Omental fat pad (tissue), 4 donors: ENCODE results near the gene MYOCOS. TPM values are rescaled to one million over a fixed set of nuclear protein-coding genes. Genes with fewer than 3 reads are reported as not detected.
A peak's percentile ranks its signal among the peaks of the same experiment; 100 is the strongest.
"Not testable (repeated sequence)": the region's sequence is repeated elsewhere in the genome, so short reads cannot be mapped to it uniquely, and the experiment has no call there.

Experiments used
- ATAC-seq: fragments of 150-250 bp; one replicate; pipeline ENCODE4 v1.9.1; 2016; ENCODE audit warnings: mild to moderate bottlenecking, moderate library complexity; ENCODE audit not compliant: low FRiP score
- DNase-seq: peaks from one replicate; pipeline ENCODE4 v3.0.0-alpha.2; 2019; ENCODE audit warnings: low spot score
- CTCF ChIP-seq, 3 donors: fragments of 450-650 bp; IDR thresholded peaks; one replicate each; pipeline ENCODE4 v1.5.1; 2016 to 2017; ENCODE audit warnings: antibody characterized with exemption in 3 of 3, mild to moderate bottlenecking in 3 of 3, moderate library complexity in 2 of 3
- total RNA-seq, 4 donors: library from RNA; depleted of rRNA; stranded (reverse); fragments of >200 nt; gene quantifications; one replicate each; pipeline ENCODE4 v1.1.0, GENCODE V29; 2016

The MYOCOS gene
- total RNA-seq, 4 donors from 2014 or later, result not detected

GRCh38 chr1:171652234-171652822 is 30.3 kb downstream of the MYOCOS start, which contains the start of gene MYOC:
Gene MYOC, minus strand, starts transcription at chr1:171652688. Its CDS starts 77 bp downstream, at chr1:171652611.
- ATAC-seq, result no peak
- DNase-seq, result no peak
- TF ChIP-seq CTCF (IDR thresholded peaks at IDR 0.05), result no peak

- DNase-seq, result no peak
- no peak for TF ChIP-seq CTCF (IDR thresholded peaks at IDR 0.05)
- peak; percentile 14 for ATAC-seq
Measured at GRCh38 chr1:171653796-171654195, 31.8 kb downstream of the MYOCOS start.

GRCh38 chr1:171654201-171654941 is 32.3 kb downstream of the MYOCOS start:
- ATAC-seq, result peak; percentile 59
- TF ChIP-seq CTCF (IDR thresholded peaks at IDR 0.05), result no peak

GRCh38 chr1:171654942-171655745 is 33.1 kb downstream of the MYOCOS start:
- DNase-seq (peak; percentile 46), ATAC-seq (peak; percentile 38)
- TF ChIP-seq CTCF (IDR thresholded peaks at IDR 0.05), result no peak

More at GRCh38 chr1:171654201-171654941, 32.3 kb downstream of the MYOCOS start:
- no peak for DNase-seq

GRCh38 chr1:171655746-171656116 is 33.7 kb downstream of the MYOCOS start:
- no peak for ATAC-seq
- no peak for TF ChIP-seq CTCF (IDR thresholded peaks at IDR 0.05)
- no peak for DNase-seq

- not testable (repeated sequence) for ATAC-seq, DNase-seq
Measured at GRCh38 chr1:171656206-171656605, 34.2 kb downstream of the MYOCOS start.

- ATAC-seq (no peak), DNase-seq (no peak)
- no peak for TF ChIP-seq CTCF (IDR thresholded peaks at IDR 0.05)
Measured at GRCh38 chr1:171661076-171661650, 39.1 kb downstream of the MYOCOS start.
